ENCODE data around the gene EDIL3.

GRCh38 chr5:84242286-84242685, 142.4 kb downstream of the EDIL3 start:
- TF ChIP-seq CTCF (IDR thresholded peaks at IDR 0.05) (no peak), POLR2A (IDR thresholded peaks at IDR 0.05) (no peak)

Measured in lower leg skin (tissue), 3 donors.